Astrocyte of the spinal cord (primary cell): Measurements from ENCODE around the gene PDIA6.

Experiments used
- DNase-seq: peaks from one replicate; pipeline ENCODE4 v3.0.0; 2011; ENCODE audit warnings: low read depth, low spot score
- H3K4me3 ChIP-seq: 2 replicates; pipeline ENCODE4 v1.5.1; 2011; ENCODE audit warnings: low read depth, mild to moderate bottlenecking, low read length, moderate library complexity
- CTCF ChIP-seq: IDR thresholded peaks from 2 replicates; pipeline ENCODE4 v1.5.1; 2012; ENCODE audit warnings: low read depth, mild to moderate bottlenecking, low read length, inconsistent platforms
- in situ Hi-C: cut with HindIII; loops from 2 replicates; pipeline ENCODE4 v1.10.0; 2017; ENCODE audit warnings: low sequenced_read_pairs

Gene PDIA6

GRCh38 chr2:10733566-10733925 is 79.0 kb downstream of the PDIA6 start:
- in situ Hi-C loops, result no loop called here
- no peak overlapping the region for H3K4me3 ChIP-seq
- no peak for DNase-seq
- no peak for TF ChIP-seq CTCF
